Parathyroid adenoma (tissue), 2 donors: ENCODE data around the gene PRMT3.

Experiments used
- H2AFZ ChIP-seq: fragments of 300-600 bp; sonication (generic); one replicate; pipeline ENCODE4 v1.7.0; 2017; ENCODE audit warnings: antibody characterized with exemption, mild to moderate bottlenecking
- H3K27ac ChIP-seq: fragments of 300-600 bp; sonication (generic); one replicate; pipeline ENCODE4 v1.7.0; 2017
- H3K27me3 ChIP-seq: fragments of 300-600 bp; sonication (generic); one replicate; pipeline ENCODE4 v1.7.0; 2017; ENCODE audit warnings: low read length; ENCODE audit not compliant: control insufficient read depth, insufficient read depth
- H3K36me3 ChIP-seq: fragments of 300-600 bp; sonication (generic); one replicate; pipeline ENCODE4 v1.7.0; 2017; ENCODE audit warnings: low read length; ENCODE audit not compliant: control insufficient read depth, insufficient read depth
- H3K4me1 ChIP-seq: fragments of 300-600 bp; sonication (generic); one replicate; pipeline ENCODE4 v1.7.0; 2017; ENCODE audit warnings: control low read depth
- H3K4me2 ChIP-seq: fragments of 300-600 bp; sonication (generic); one replicate; pipeline ENCODE4 v1.7.0; 2017; ENCODE audit warnings: low read length
- H3K4me3 ChIP-seq: fragments of 300-600 bp; sonication (generic); one replicate; pipeline ENCODE4 v1.7.0; 2017; ENCODE audit warnings: low read depth, low read length
- H3K79me2 ChIP-seq: fragments of 300-600 bp; sonication (generic); one replicate; pipeline ENCODE4 v1.7.0; 2017; ENCODE audit warnings: control low read depth
- H3K9ac ChIP-seq: fragments of 300-600 bp; sonication (generic); one replicate; pipeline ENCODE4 v1.7.0; 2017; ENCODE audit warnings: mild to moderate bottlenecking
- H3K9me3 ChIP-seq: fragments of 300-600 bp; sonication (generic); one replicate; pipeline ENCODE4 v1.7.0; 2017; ENCODE audit warnings: low read length; ENCODE audit not compliant: control insufficient read depth
- CTCF ChIP-seq: fragments of 300-600 bp; sonication (generic); IDR thresholded peaks from one replicate; pipeline ENCODE4 v1.7.0; 2017; ENCODE audit warnings: antibody characterized with exemption, mild to moderate bottlenecking
- donor health status: primary hyperparathyroidism.

Gene PRMT3

GRCh38 chr11:20535271-20535881, 147.9 kb downstream of the PRMT3 start:
- H3K27me3 ChIP-seq = no peaks in the 10 kb centered on the region
- H3K36me3 ChIP-seq = no peaks in the 10 kb centered on the region
- no peak for TF ChIP-seq CTCF
- H3K9ac ChIP-seq = no peak overlapping the region
- no peak overlapping the region for H2AFZ ChIP-seq
- H3K4me2 ChIP-seq = no peak overlapping the region
- H3K79me2 ChIP-seq = no peaks in the 10 kb centered on the region
- no peaks in the 10 kb centered on the region for H3K9me3 ChIP-seq
- no peak overlapping the region for H3K4me3 ChIP-seq
- H3K4me1 ChIP-seq = no peaks in the 10 kb centered on the region
- no peak overlapping the region for H3K27ac ChIP-seq

- H3K27ac ChIP-seq = no peak overlapping the region
- H3K4me3 ChIP-seq = no peak overlapping the region
- no peak for TF ChIP-seq CTCF
- no peaks in the 10 kb centered on the region for H3K27me3 ChIP-seq
- no peaks in the 10 kb centered on the region for H3K9me3 ChIP-seq
- no peak overlapping the region for H2AFZ ChIP-seq
- H3K4me1 ChIP-seq = no peaks in the 10 kb centered on the region
- H3K79me2 ChIP-seq = no peaks in the 10 kb centered on the region
- no peak overlapping the region for H3K4me2 ChIP-seq
- H3K36me3 ChIP-seq = no peaks in the 10 kb centered on the region
- no peak overlapping the region for H3K9ac ChIP-seq
These were observed 148.8 kb downstream of the PRMT3 start for GRCh38 chr11:20536365-20536764.

- Histone ChIP-seq H3K27me3 (no peaks in the 10 kb centered on the region), H2AFZ (no peak overlapping the region), H3K9me3 (no peaks in the 10 kb centered on the region), H3K79me2 (no peaks in the 10 kb centered on the region), H3K4me3 (no peak overlapping the region), H3K27ac (no peak overlapping the region), H3K9ac (no peak overlapping the region), H3K4me2 (no peak overlapping the region), H3K36me3 (no peaks in the 10 kb centered on the region), H3K4me1 (no peaks in the 10 kb centered on the region)
- TF ChIP-seq CTCF = no peak
These were observed 149.3 kb downstream of the PRMT3 start for GRCh38 chr11:20536784-20537183.

GRCh38 chr11:20541503-20541902, 154.0 kb downstream of the PRMT3 start:
- Histone ChIP-seq H3K36me3 (no peaks in the 10 kb centered on the region), H3K27ac (no peak overlapping the region), H2AFZ (no peak overlapping the region), H3K4me2 (no peak overlapping the region), H3K9ac (no peak overlapping the region), H3K4me1 (no peaks in the 10 kb centered on the region), H3K27me3 (no peaks in the 10 kb centered on the region), H3K9me3 (no peaks in the 10 kb centered on the region), H3K4me3 (no peak overlapping the region), H3K79me2 (no peaks in the 10 kb centered on the region)
- no peak for TF ChIP-seq CTCF

GRCh38 chr11:20544603-20545237, 157.2 kb downstream of the PRMT3 start:
- no peak overlapping the region for H2AFZ ChIP-seq
- no peak for TF ChIP-seq CTCF
- H3K27ac ChIP-seq = no peak overlapping the region
- H3K27me3 ChIP-seq = no peaks in the 10 kb centered on the region
- H3K79me2 ChIP-seq = no peaks in the 10 kb centered on the region
- no peaks in the 10 kb centered on the region for H3K9me3 ChIP-seq
- no peak overlapping the region for H3K9ac ChIP-seq
- H3K4me2 ChIP-seq = no peak overlapping the region
- H3K36me3 ChIP-seq = no peaks in the 10 kb centered on the region
- H3K4me1 ChIP-seq = no peaks in the 10 kb centered on the region
- H3K4me3 ChIP-seq = no peak overlapping the region
